Stimulated activated CD8-positive, alpha-beta memory T cell treated with anti-CD3 and anti-CD28 coated beads, Interleukin-7, amount 100 ng/mL, for 4 hours (primary cell): ENCODE data around the gene CADPS.

ENCODE experiments used
- DNase-seq, 2 donors: peaks; one replicate each; pipeline ENCODE4 v3.0.0-alpha.2; 2020; ENCODE audit warnings: low read depth in 2 of 2

CADPS gene

DNA sequence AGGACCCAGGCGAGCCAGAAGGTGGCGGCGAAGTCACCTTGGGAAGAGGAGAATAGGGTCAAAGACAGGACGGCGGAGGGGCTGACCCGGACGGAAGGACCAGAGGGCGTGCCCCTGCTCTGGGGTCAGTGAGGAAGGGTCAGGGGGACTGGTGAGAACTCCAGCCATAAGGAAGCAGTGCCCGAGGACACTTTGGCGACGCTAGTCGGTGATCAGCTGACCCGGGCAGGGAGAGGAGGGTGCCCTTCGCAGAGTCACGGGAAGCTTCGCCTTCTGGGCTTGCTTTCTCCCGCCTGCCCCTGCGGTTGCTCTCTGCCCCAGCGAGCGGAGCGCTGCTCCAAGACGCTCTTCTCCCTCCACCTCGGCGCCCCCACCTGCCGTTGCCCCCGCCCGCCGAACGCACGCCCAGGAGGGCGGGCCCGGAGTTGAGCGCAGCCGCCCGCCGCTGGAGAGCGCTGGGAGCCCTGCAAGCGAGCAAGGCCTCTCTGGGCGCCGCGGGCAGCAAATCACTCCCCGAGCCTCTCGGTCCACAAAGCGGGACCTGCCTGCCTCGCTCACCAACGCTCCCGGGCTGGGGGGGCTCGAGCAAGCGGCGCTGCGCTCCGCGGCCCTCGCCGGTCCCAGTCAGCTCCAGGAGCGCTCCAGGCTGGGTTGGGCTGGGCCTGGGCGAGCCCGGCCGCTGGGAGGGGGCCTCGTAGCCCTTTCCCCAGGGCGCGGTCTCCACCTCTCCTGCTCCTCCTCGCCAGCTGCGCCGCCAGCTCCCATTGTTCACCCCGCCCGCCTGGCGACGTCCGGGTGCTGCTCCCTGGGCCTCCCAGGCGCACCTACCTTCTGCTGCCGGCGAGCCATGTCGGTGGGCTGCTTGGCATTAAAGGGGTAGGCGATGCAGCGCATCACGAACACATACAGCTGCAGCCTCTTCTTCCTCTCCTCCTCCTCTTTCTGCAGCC is 1.2 kb downstream of the CADPS start:
- no peak for DNase-seq

DNA sequence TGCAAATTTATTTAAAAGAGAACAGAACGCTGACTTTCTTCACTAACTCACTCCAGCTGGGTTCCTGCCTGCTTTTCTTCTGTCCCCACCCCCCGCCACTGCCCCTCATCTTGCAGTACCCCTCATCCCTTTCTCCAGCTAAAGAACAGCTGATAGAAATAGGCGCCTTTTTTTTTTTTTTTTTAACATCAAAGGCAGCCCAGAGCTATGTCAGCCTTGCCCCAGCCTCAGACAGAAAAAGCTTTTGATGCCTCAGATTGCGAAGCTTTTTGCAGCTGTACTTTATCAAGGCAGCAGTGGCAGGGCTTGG is 1.8 kb downstream of the CADPS start:
- DNase-seq, result no peak

DNA sequence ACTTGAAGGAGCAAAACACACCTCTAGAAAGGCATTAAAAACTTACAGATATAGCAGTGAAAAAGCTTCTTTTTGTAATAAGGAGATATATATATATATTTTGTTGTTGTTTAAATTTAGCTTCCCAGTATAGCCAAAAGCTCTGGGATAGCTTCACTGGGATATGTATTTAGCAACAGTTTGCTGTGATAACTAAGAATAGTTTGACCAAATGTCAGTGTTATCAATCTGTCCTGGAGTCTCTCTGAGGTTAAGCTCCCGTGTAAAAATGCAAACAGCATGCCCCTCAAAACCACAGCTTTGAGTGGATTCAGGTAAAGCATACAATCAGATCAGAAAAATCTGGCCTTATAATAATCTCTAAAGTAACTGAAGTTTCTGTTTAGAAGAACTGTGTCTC is 2.9 kb downstream of the CADPS start:
- no peak for DNase-seq

DNA sequence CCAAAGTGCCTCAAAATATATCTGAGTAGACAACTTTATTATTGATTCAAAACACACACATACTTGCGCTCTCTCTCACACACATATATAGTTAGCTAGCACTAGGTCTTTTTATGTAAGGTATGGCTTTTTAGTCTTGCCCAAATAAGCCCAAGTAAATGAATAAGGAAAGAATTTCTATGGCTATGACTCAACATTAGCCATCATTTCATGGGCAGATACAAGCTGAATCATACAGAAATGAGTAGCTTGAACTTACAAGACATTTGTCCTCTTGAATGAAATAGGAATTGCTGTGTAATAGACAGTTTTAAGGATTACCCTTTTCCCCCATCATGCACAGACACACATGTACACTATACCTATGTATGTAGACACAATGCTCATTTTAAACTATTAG is 4.9 kb downstream of the CADPS start:
- DNase-seq, result no peak

- no peak for DNase-seq
These were observed 11.6 kb downstream of the CADPS start for GRCh38 chr3:62863648-62864047.

- no peak for DNase-seq
These were observed 15.9 kb downstream of the CADPS start for GRCh38 chr3:62859203-62859791.

DNA sequence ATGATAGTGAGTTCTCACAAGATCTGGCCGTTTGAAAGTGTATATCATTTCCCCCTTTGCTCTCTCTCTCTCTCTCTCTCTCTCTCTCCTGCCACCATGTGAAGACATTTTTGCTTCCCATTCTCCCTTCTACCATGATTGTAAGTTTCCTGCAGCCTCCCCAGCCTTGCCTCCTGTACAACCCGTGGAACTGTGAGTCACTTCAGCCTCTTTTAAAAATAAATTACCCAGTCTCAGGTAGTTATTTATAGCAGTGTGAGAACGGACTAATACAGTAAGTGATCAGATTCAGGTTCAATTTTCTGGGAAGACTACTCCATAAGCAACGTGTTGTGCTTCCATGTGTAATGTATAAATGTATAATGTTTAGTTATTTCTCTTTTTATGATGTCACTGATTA is 29.2 kb downstream of the CADPS start:
- no peak for DNase-seq

GRCh38 chr3:62843508-62843907 is 31.7 kb downstream of the CADPS start:
- no peak for DNase-seq

DNA sequence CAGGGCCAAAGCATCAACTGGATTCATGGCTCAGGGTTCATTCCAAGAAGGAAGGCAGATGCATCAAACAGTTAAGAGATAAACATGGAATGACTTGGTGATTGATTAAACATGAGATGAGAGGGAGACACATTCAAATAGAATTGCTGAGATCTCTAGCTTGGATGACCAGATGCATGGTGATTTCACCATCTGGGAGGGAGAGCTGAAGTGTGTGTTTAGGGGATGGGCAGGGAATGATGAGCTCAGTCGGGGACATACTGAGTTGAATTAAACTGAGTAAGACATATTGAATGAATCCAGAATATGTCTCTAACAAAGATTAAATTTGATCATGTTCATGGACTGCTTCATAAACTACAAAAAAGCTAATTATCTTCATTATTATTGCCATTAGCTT is 35.5 kb downstream of the CADPS start:
- DNase-seq, result no peak

DNA sequence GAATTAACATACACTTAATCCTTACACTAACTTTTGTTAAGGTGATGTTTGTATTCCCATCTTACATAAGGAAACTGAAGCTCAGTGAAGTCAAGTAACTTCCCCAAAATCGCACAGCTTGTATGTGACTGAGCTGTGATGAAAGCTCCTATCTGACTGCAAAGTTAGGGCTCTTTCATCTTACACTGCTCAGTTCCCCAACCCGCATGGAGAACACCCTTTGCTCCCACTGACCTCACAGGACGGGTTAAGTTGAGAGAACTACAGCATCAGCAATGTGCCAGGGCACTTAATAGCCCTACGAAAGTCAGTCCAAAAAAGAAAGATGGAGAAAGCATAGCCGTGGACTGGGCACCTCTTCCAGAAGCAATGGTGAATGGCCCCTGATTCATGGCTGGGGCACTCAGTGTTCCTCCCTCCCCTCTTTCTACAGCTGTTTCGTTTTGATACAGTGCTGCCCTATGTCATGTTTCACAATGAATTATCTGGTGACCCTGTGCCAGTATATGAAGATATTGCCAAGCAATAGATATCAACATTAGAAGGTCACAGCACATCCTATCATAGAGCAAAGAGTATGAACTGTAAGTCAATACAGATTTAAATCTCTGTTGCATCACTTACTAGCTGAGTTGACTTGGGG is 38.0 kb downstream of the CADPS start:
- DNase-seq, result no peak

- no peak for DNase-seq
These were observed 39.5 kb downstream of the CADPS start for GRCh38 chr3:62835554-62836236.

DNA sequence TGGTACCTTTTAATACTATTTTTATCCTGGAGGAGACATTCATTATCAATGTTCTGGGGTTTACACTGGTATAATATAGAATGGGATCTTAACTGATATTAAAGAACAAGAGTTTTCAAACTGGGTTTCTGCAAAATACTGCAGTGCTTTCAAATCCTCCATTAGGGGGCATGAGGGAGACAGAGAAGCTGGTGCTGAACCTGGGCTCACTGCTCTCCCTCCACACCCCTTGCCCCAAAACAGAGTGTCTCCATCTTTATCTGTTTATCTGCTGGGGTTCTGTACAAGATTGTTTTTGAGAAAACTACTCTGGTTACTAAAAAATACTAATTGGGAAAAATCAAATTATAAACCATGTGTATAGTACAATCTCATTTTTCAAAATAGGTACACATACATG is 41.7 kb downstream of the CADPS start:
- DNase-seq, result no peak

DNA sequence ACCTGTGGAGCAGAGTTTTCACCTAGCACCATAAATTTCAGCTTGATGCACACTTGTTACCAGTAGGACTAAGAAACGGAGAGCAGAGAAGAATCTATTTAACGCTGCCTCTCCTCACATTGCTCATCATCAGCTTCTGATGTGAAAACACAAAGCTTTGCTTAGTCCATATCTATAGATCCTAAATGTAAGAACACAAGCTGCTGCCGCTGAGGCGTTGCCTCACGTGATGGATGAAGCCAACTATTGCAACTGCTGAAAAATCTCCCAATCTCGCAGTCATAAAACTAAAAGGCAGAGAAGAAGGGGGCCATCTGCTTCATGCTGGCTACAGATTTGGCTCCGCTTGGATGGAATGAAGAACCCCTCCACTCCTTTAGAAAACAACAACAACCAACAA is 42.7 kb downstream of the CADPS start:
- DNase-seq, result no peak

DNA sequence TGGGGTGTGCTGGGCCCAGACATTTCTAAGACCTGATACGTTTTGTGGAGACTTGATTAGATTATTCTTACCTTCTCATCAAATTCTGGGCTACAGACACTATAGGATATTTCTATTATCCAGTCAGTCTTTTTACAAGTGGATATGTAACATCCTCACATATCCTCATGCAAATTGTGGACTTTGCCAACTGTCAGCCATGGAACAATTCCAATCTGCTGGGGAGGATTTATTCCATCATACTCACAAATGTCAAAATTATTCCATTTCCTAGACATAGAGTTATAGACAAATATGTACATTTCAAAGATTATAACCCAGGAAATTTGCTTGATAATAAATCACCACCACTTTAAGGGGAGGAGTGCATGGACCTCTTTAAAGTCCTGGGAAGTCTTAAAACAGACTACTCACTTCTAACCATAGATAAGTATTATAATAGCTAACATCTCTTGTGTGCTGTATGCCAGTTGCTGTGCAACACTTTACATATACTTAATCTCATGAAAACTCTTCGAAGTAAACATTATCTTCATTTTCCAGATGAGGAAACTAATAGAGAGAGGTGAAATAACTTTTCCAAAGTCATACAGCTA is 44.4 kb downstream of the CADPS start:
- DNase-seq, result no peak

DNA sequence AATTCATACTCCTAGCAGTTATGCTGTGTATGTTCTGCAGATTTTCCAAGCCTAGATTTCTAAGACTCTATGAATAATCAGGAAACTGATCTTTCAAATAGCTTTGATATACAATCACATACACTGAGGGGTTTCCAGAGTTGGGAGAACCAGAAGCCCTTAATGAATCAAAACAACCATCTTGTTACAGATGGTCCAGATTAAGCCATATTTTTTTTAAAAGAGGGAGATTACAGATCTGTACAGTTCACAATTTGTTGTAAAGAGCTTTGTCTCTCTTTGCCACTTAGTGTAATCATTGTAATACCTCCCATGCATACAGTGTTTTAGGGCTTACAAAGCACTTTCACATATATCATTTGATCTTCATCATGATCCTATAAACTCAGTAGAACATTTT is 47.7 kb downstream of the CADPS start:
- no peak for DNase-seq

DNA sequence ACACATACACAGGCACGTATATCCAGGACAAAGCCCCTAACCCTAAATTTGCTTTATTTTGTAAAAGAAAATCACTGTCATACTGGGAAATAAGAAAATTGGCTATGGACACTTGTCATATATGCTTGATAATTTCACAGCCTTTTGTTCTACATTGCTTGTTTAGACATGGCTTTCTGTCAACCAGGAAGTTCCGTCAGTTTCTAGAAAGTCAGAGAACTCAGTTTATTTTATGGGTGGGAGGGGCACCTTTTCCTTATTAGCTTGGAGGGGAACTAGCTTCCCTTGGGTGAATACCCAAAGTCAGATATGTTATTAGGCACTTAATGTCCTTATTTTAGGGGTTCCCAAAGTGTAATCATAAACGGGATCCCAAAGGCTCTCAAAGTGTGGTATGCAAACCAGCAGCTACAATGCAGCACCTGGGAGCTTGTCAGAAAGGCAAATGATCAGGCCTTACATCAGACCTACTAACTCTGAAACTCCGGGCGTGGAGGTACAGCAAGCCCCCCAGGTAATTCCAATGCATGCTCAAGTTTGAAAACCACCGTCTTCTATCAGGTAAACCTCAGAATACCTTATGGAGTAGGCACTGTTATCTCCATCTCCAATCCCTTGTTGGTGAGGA is 50.1 kb downstream of the CADPS start:
- no peak for DNase-seq

- no peak for DNase-seq
These were observed 51.7 kb downstream of the CADPS start for GRCh38 chr3:62823461-62824050.

DNA sequence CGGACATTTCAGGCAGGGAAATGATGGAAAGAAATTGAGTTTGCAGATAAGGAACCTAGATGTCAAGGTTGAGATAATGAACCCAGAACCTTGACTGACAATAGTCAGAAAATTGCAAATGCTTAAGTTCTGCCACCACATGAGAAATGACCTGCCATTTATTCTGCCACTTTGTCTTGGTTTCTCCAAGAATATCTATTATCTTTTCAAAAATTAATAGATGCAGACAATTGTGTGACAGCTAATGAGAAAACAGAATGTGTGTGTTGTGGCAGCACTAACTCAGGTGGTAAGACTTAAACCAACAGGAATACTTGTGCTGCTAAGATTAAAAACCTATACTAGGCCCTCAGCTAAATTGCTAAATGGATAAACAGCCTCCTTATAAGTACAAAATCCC is 52.3 kb downstream of the CADPS start:
- DNase-seq, result no peak

DNA sequence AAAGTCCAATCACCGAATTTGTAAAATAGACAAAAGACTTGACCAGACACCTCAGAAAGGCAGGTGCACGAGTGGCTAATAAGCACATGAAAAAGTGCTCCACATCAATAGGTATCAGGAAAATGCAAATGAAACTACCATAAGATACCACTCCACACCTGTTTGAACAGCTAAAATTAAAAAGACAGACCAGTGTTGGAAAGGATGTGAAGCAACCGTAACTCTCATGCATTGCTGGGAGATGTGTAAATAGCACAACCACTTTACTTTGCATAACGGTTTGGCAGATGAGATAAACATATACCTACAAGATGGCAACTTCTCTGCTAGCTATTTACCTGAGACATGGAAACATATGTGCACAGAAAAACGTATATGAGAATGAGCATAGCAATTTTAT is 56.9 kb downstream of the CADPS start:
- DNase-seq, result no peak

DNA sequence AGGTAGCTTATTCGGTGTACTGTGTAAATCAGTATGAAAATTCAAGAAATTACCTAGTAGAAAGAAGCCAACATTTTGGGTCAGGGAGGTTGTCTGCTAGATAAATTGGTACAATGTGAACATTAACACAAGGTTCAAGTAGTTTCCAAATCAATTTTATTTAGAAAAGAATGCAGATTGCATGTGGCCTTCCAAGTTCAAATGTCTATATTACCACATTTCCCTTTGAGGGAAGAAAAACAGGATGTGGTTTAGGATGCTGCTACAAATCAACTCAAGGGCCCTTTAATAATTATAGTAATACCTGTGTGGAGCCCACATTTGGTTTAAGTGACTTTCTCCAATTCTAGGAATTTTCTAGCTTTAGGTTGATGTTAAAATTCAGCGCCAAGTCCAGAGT is 57.5 kb downstream of the CADPS start:
- DNase-seq, result no peak

DNA sequence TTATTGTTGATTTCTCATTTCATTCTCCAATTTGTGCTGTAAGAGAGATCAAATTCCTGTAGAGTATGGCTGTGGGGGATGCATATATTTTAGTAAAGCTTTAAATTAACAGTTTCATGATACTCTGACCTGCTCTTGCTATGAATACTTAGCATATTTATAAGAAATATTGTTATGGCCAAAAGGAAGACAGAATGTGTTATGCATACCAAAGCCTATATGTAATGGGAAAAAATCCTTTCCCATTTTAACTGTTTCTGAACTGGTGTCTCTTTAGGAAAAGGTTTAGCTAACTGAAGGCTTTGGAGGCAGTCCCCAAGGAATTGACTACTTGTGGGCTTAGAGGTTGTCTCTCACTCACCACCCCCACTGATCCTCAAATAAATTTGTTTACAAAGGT is 59.2 kb downstream of the CADPS start:
- no peak for DNase-seq
